PFSK-1 (cell line): ENCODE data around the gene MTMR10.

ENCODE experiments used
- FOXP2 ChIP-seq: optimal IDR thresholded peaks from 2 replicates; pipeline ENCODE3; 2011; ENCODE audit warnings: borderline replicate concordance, control low read depth, inconsistent platforms; ENCODE audit not compliant: insufficient read depth; ENCODE audit errors: extremely low read length, extremely low read depth
- POLR2AphosphoS5 ChIP-seq: IDR thresholded peaks from 2 replicates; pipeline ENCODE4 v1.6.1; 2012; ENCODE audit warnings: low read depth, mild to moderate bottlenecking, control low read depth, low read length, moderate library complexity
- SIN3A ChIP-seq: IDR thresholded peaks from 2 replicates; pipeline ENCODE4 v1.6.1; 2012; ENCODE audit warnings: mild to moderate bottlenecking, low read length, moderate library complexity, borderline replicate concordance; ENCODE audit not compliant: insufficient read depth
- TAF1 ChIP-seq: IDR thresholded peaks from 2 replicates; pipeline ENCODE4 v1.6.1; 2012; ENCODE audit warnings: low read length, control low read depth, borderline replicate concordance; ENCODE audit not compliant: insufficient read depth
- TF ChIP-seq, protein P1 (sequence below), 2 experiments: IDR thresholded peaks; 2 replicates each; pipeline versions ENCODE4 v1.6.1 to v1.8.0; 2011 to 2012; ENCODE audit warnings: low read depth in 2 of 2, low read length in 2 of 2, control low read depth in 1 of 2, inconsistent platforms in 1 of 2, mild to moderate bottlenecking in 1 of 2, moderate library complexity in 1 of 2; ENCODE audit not compliant: insufficient read depth in 1 of 2

The MTMR10 gene

GRCh38 chr15:31004220-31004733, 12.8 kb upstream of the MTMR10 start:
- no peak for TF ChIP-seq SIN3A
- no peak for TF ChIP-seq TAF1
- TF ChIP-seq FOXP2, result no peak
- TF ChIP-seq, protein P1, sequence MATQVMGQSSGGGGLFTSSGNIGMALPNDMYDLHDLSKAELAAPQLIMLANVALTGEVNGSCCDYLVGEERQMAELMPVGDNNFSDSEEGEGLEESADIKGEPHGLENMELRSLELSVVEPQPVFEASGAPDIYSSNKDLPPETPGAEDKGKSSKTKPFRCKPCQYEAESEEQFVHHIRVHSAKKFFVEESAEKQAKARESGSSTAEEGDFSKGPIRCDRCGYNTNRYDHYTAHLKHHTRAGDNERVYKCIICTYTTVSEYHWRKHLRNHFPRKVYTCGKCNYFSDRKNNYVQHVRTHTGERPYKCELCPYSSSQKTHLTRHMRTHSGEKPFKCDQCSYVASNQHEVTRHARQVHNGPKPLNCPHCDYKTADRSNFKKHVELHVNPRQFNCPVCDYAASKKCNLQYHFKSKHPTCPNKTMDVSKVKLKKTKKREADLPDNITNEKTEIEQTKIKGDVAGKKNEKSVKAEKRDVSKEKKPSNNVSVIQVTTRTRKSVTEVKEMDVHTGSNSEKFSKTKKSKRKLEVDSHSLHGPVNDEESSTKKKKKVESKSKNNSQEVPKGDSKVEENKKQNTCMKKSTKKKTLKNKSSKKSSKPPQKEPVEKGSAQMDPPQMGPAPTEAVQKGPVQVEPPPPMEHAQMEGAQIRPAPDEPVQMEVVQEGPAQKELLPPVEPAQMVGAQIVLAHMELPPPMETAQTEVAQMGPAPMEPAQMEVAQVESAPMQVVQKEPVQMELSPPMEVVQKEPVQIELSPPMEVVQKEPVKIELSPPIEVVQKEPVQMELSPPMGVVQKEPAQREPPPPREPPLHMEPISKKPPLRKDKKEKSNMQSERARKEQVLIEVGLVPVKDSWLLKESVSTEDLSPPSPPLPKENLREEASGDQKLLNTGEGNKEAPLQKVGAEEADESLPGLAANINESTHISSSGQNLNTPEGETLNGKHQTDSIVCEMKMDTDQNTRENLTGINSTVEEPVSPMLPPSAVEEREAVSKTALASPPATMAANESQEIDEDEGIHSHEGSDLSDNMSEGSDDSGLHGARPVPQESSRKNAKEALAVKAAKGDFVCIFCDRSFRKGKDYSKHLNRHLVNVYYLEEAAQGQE (IDR thresholded peaks at IDR 0.05; ENCODE audit: insufficient read depth in 1 of 2, low read depth in 2 of 2, low read length in 2 of 2), result no peak
- TF ChIP-seq POLR2AphosphoS5, result no peak

- TF ChIP-seq TAF1, result no peak
- no peak for TF ChIP-seq POLR2AphosphoS5
- TF ChIP-seq FOXP2, result no peak
- TF ChIP-seq, protein P1 (IDR thresholded peaks at IDR 0.05; ENCODE audit: insufficient read depth in 1 of 2, low read depth in 2 of 2, low read length in 2 of 2), result no peak
- no peak for TF ChIP-seq SIN3A
Measured at GRCh38 chr15:31001702-31002101, 10.3 kb upstream of the MTMR10 start.

GRCh38 chr15:30999729-31000128, 8.3 kb upstream of the MTMR10 start:
- TF ChIP-seq POLR2AphosphoS5, result no peak
- TF ChIP-seq FOXP2, result no peak
- no peak for TF ChIP-seq SIN3A
- TF ChIP-seq, protein P1 (IDR thresholded peaks at IDR 0.05; ENCODE audit: insufficient read depth in 1 of 2, low read depth in 2 of 2, low read length in 2 of 2), result no peak

- TF ChIP-seq FOXP2, result no peak
Measured at GRCh38 chr15:30997270-30997669, 5.8 kb upstream of the MTMR10 start.

DNA sequence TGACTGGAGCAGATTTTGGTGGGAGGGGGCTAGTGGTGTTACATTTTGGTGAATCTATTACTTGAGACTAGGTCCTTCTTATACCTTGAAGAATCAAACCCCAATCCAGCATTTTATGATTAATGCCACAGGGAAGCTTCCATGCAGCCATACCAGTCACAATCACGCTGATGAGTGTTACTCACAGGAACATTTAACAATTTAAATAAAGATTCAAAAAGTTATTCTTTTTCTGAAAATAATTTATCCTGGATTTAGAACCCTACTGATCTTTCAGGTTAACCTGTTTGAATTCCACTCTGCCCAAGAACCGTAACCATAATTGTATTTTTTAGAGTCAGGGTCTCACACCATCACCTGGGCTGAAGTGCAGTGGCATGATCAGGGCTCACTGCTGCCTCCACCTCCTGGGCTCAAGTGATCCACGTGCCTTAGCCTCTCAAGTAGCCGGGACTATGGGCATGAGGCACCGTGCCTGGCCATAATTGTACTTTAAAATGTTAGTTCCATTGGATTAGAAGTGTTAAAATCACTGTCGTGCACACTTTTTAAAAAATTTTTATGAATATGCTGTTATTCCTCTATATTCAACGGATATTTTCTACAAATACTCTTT, 929 bp upstream of the MTMR10 start:
- TF ChIP-seq SIN3A (no peak), POLR2AphosphoS5 (no peak), TAF1 (no peak), FOXP2 (no peak)
- TF ChIP-seq, protein P1 (IDR thresholded peaks at IDR 0.05; ENCODE audit: insufficient read depth in 1 of 2, low read depth in 2 of 2, low read length in 2 of 2), result no peak
